SK-N-SH (cell line): ENCODE measurements around the gene CBFA2T3. TPM values are rescaled to one million over a fixed set of nuclear protein-coding genes. Genes with fewer than 3 reads are reported as not detected.

Source experiments
- CTCF ChIA-PET: fragments of 300-600, 350-600 bp; formaldehyde crosslinking; extraction: SDS; loops from one replicate; lab custom pipeline; 2021; lab: Yijun Ruan, JAX
- POLR2A ChIA-PET: fragments of 350-600 bp; sonication (Branson Sonifier 250); formaldehyde crosslinking; extraction: SDS; loops from one replicate; lab custom pipeline; 2020; ENCODE audit warnings: antibody characterized with exemption, inconsistent platforms; lab: Yijun Ruan, JAX
- DNase-seq: peaks from one replicate; pipeline ENCODE4 v3.0.0; 2012
- H2AFZ ChIP-seq: fragments of 200-600 bp; sonication (generic); 2 replicates; pipeline ENCODE4 v1.8.1; 2016; ENCODE audit warnings: antibody characterized with exemption, mild to moderate bottlenecking, low read depth
- H3F3A ChIP-seq: fragments of 200-600 bp; sonication (generic); replicated peaks from 2 replicates; pipeline ENCODE3; 2016; ENCODE audit warnings: antibody characterized with exemption, mild to moderate bottlenecking; ENCODE audit not compliant: insufficient read depth
- H3K27ac ChIP-seq, 2 experiments: fragments of 200-500 bp in 1 of 2; fragments of 200-600 bp in 1 of 2; sonication (Bioruptor generic) in 1 of 2; sonication (generic), shearing (Covaris generic) in 1 of 2; 2 replicates each; pipeline versions ENCODE4 v1.5.1 to v1.6.1; 2014 to 2016; ENCODE audit warnings: low read depth in 2 of 2, inconsistent platforms in 1 of 2, low read length in 1 of 2, mild to moderate bottlenecking in 1 of 2, mixed read lengths in 1 of 2
- H3K27me3 ChIP-seq: fragments of 200-600 bp; sonication (generic), shearing (Covaris generic); 2 replicates; pipeline ENCODE4 v1.6.1; 2016; ENCODE audit warnings: mixed run types; ENCODE audit not compliant: insufficient read depth
- H3K36me3 ChIP-seq, 2 experiments: fragments of 200-500 bp in 1 of 2; fragments of 200-600 bp in 1 of 2; sonication (Bioruptor generic) in 1 of 2; sonication (generic) in 1 of 2; replicated peaks in 1 of 2; 2 replicates each; pipeline versions ENCODE3 to v1.5.1; 2014 to 2016; ENCODE audit warnings: low read length in 1 of 2, mild to moderate bottlenecking in 1 of 2; ENCODE audit not compliant: insufficient read depth in 2 of 2, control insufficient read depth in 1 of 2
- H3K4me1 ChIP-seq, 2 experiments: fragments of 200-500 bp in 1 of 2; fragments of 200-600 bp in 1 of 2; sonication (Bioruptor generic) in 1 of 2; sonication (generic), shearing (Covaris generic) in 1 of 2; 2 replicates each; pipeline versions ENCODE4 v1.5.1 to v1.6.1; 2014 to 2016; ENCODE audit warnings: low read depth in 1 of 2, low read length in 1 of 2, mixed run types in 1 of 2; ENCODE audit not compliant: insufficient read depth in 2 of 2, control insufficient read depth in 1 of 2
- H3K4me2 ChIP-seq: fragments of 200-600 bp; sonication (generic), shearing (Covaris generic); 2 replicates; pipeline ENCODE4 v1.6.1; 2017; ENCODE audit warnings: mixed run types
- H3K4me3 ChIP-seq, 2 experiments: fragments of 200-500 bp in 1 of 2; fragments of 200-600 bp in 1 of 2; sonication (Bioruptor generic) in 1 of 2; sonication (generic), shearing (Covaris generic) in 1 of 2; 2 replicates each; pipeline versions ENCODE4 v1.5.1 to v1.8.1; 2014 to 2016; ENCODE audit warnings: low read depth in 2 of 2, inconsistent platforms in 1 of 2, low read length in 1 of 2, mild to moderate bottlenecking in 1 of 2, mixed read lengths in 1 of 2, moderate library complexity in 1 of 2
- H3K79me2 ChIP-seq: fragments of 200-600 bp; sonication (generic); 2 replicates; pipeline ENCODE4 v1.8.1; 2017; ENCODE audit warnings: mild to moderate bottlenecking; ENCODE audit not compliant: insufficient read depth
- H3K9ac ChIP-seq: fragments of 200-600 bp; sonication (generic); 2 replicates; pipeline ENCODE4 v1.6.1; 2017; ENCODE audit warnings: mixed run types
- H3K9me2 ChIP-seq: fragments of 200-600 bp; sonication (generic); 2 replicates; pipeline ENCODE4 v1.6.1; 2017; ENCODE audit warnings: mixed run types
- H3K9me3 ChIP-seq: fragments of 200-600 bp; sonication (generic); 2 replicates; pipeline ENCODE4 v1.6.1; 2017; ENCODE audit warnings: mixed run types, mild to moderate bottlenecking, moderate library complexity
- H4K20me1 ChIP-seq: fragments of 200-600 bp; sonication (generic); 2 replicates; pipeline ENCODE4 v1.6.1; 2017; ENCODE audit warnings: mild to moderate bottlenecking, mixed run types; ENCODE audit not compliant: insufficient read depth
- CHD2 ChIP-seq: fragments of 150-350 bp; IDR thresholded peaks from 2 replicates; pipeline ENCODE4 v1.6.1; 2018; ENCODE audit warnings: low read length; ENCODE audit not compliant: partially characterized antibody
- CTCF ChIP-seq: fragments of 200-600 bp; sonication (generic); IDR thresholded peaks from 2 replicates; pipeline ENCODE4 v1.6.1; 2017; ENCODE audit warnings: antibody characterized with exemption, mild to moderate bottlenecking, moderate library complexity
- FOSL2 ChIP-seq: IDR thresholded peaks from 2 replicates; pipeline ENCODE4 v1.4.0; 2012; ENCODE audit warnings: low read depth, mild to moderate bottlenecking, moderate library complexity, borderline replicate concordance
- FOXJ3 ChIP-seq: sonication (generic); formaldehyde crosslinking; IDR thresholded peaks from 2 replicates; pipeline ENCODE4 v1.5.1; 2020; ENCODE audit warnings: mild to moderate bottlenecking, missing genetic modification reagents
- FOXM1 ChIP-seq: IDR thresholded peaks from 2 replicates; pipeline ENCODE4 v1.4.0; 2012; ENCODE audit warnings: low read depth, mild to moderate bottlenecking
- GATA2 ChIP-seq: sonication (generic); formaldehyde crosslinking; IDR thresholded peaks from 2 replicates; pipeline ENCODE4 v1.5.0; 2020; ENCODE audit warnings: mild to moderate bottlenecking, missing genetic modification reagents
- MXI1 ChIP-seq: IDR thresholded peaks from 2 replicates; pipeline ENCODE4 v1.6.1; 2012; ENCODE audit warnings: mild to moderate bottlenecking, low read depth, low read length, improper control_type of control experiment
- NFIC ChIP-seq: IDR thresholded peaks from 2 replicates; pipeline ENCODE4 v1.4.0; 2012; ENCODE audit warnings: borderline replicate concordance
- NRF1 ChIP-seq: IDR thresholded peaks from 2 replicates; pipeline ENCODE4 v1.6.1; 2012; ENCODE audit warnings: low read depth, mild to moderate bottlenecking, low read length
- PBX3 ChIP-seq: IDR thresholded peaks from 2 replicates; pipeline ENCODE4; 2012
- REST ChIP-seq: IDR thresholded peaks from 2 replicates; pipeline ENCODE4 v1.6.1; 2012; ENCODE audit warnings: mild to moderate bottlenecking, low read depth, low read length, moderate library complexity
- RFX5 ChIP-seq: IDR thresholded peaks from 2 replicates; pipeline ENCODE4 v1.6.1; 2012; ENCODE audit warnings: mild to moderate bottlenecking, improper control_type of control experiment, low read length
- SIN3A ChIP-seq: IDR thresholded peaks from 2 replicates; pipeline ENCODE4 v1.6.1; 2012; ENCODE audit warnings: low read depth, mild to moderate bottlenecking, low read length, moderate library complexity, borderline replicate concordance
- SMC3 ChIP-seq: IDR thresholded peaks from 2 replicates; pipeline ENCODE4 v1.6.1; 2012; ENCODE audit warnings: low read depth, low read length, improper control_type of control experiment
- TAF1 ChIP-seq: IDR thresholded peaks from 2 replicates; pipeline ENCODE4 v1.6.1; 2012; ENCODE audit warnings: low read depth, mild to moderate bottlenecking, low read length, moderate library complexity, borderline replicate concordance
- TEAD4 ChIP-seq: IDR thresholded peaks from 2 replicates; pipeline ENCODE4 v1.4.0; 2012; ENCODE audit warnings: mild to moderate bottlenecking, borderline replicate concordance; ENCODE audit not compliant: insufficient read depth
- USF2 ChIP-seq: fragments of 150-350 bp; IDR thresholded peaks from 2 replicates; pipeline ENCODE4 v1.6.1; 2017; ENCODE audit warnings: antibody characterized with exemption, low read length, low read depth, borderline replicate concordance
- YY1 ChIP-seq: IDR thresholded peaks from 2 replicates; pipeline ENCODE4 v1.4.0; 2012; ENCODE audit warnings: low read depth, mild to moderate bottlenecking
- ZBTB33 ChIP-seq: IDR thresholded peaks from 2 replicates; pipeline ENCODE4 v1.4.0; 2012; ENCODE audit warnings: low read depth, borderline replicate concordance
- WGBS: methylation state at CpG from one replicate; pipeline ENCODE4 v1.1.6; 2017; ENCODE audit warnings: low lambda C conversion rate; 5-methylcytosine and 5-hydroxymethylcytosine counted together
- polyA plus RNA-seq, 3 experiments: library from polyadenylated mRNA; depleted of rRNA; stranded (reverse); fragments of >200 nt; gene quantifications; 2 replicates each; pipeline ENCODE4 v1.2.3, GENCODE V29; 2012

CBFA2T3 gene
- polyA plus RNA-seq, 1 of the 3 experiments (the other 2 are of a cell fraction): not detected

GRCh38 chr16:88878356-88878755, 98.7 kb downstream of the CBFA2T3 start (continued):
- TF ChIP-seq USF2: no peak
- TF ChIP-seq FOXM1: no peak
- TF ChIP-seq GATA2: no peak
- no peak for TF ChIP-seq NRF1
- no peak for TF ChIP-seq PBX3
- TF ChIP-seq RFX5: no peak
- no peak for TF ChIP-seq MXI1
- TF ChIP-seq SIN3A: no peak
- no peak for TF ChIP-seq FOXJ3
- TF ChIP-seq TAF1: no peak

GRCh38 chr16:88877564-88878289, 99.3 kb downstream of the CBFA2T3 start:
- H3K9me2 ChIP-seq: no peaks in the 10 kb centered on the region
- TF ChIP-seq ZBTB33 (no peak), CTCF (no peak), SMC3 (no peak), TEAD4 (no peak), YY1 (no peak), FOSL2 (no peak), GATA2 (no peak), NRF1 (no peak), NFIC (no peak), SIN3A (no peak), CHD2 (no peak), RFX5 (no peak), REST (no peak)
- H3K9ac ChIP-seq: no peak overlapping the region
- peaks cover 97% of the 10 kb centered on the region for H3K27me3 ChIP-seq
- DNase-seq: no peak
- H3K27ac ChIP-seq: no peak overlapping the region
- no peak overlapping the region for H2AFZ ChIP-seq
- peaks cover 0 to 3% of the 10 kb centered on the region in 2 experiments; a peak in 1 of 4 replicates for H3K4me1 ChIP-seq
- H4K20me1 ChIP-seq: 0 out of 2 replicates have a peak, but pooled peaks cover 3% of the 10 kb centered on the region
- no peaks in the 10 kb centered on the region for H3F3A ChIP-seq
- H3K36me3 ChIP-seq: no peaks in the 10 kb centered on the region
- H3K4me3 ChIP-seq: no peak overlapping the region
- 18% methylated on average over 8 of the region's 20 CpGs for WGBS
- POLR2A ChIA-PET: interaction anchor here (0.6 kb wide), 1 partner anchor 1547 kb away, joined by 3 read pairs; no protein-coding TSS in a partner anchor
- H3K9me3 ChIP-seq: no peaks in the 10 kb centered on the region
- no peak overlapping the region for H3K4me2 ChIP-seq
- H3K79me2 ChIP-seq: no peaks in the 10 kb centered on the region
- CTCF ChIA-PET: interaction anchor here (1.0 to 1.2 kb wide), 3 partner anchors 10 to 290 kb away, joined by 3 read pairs; no protein-coding TSS in a partner anchor
